ENCODE data around the gene REC8. TPM values are rescaled to one million over a fixed set of nuclear protein-coding genes. Genes with fewer than 3 reads are reported as not detected.
A peak's percentile ranks its signal among the peaks of the same experiment; 100 is the strongest.

The REC8 gene
- total and polyA plus RNA-seq, 2 of the 13 experiments (the other 11 are each of a cell fraction or from before 2014, with no cell fraction given): 3.4 to 14.7 TPM

- TF ChIP-seq ARID5B (CRISPR knock-in tag; IDR thresholded peaks at IDR 0.05) (peak; percentile 61), ZNF556 (CRISPR knock-in tag; IDR thresholded peaks at IDR 0.05; ENCODE audit: borderline replicate concordance) (peak; percentile 71), NFIC (IDR thresholded peaks at IDR 0.05; ENCODE audit: low read length) (no peak), SALL1 (CRISPR knock-in tag; IDR thresholded peaks at IDR 0.05) (no peak), MAX (IDR thresholded peaks at IDR 0.05) (no peak), ZNF292 (CRISPR knock-in tag; IDR thresholded peaks at IDR 0.05; ENCODE audit: borderline replicate concordance, low read depth) (peak; percentile 80), MZF1 (CRISPR knock-in tag; IDR thresholded peaks at IDR 0.05; ENCODE audit: borderline replicate concordance) (peak; percentile 97), SCMH1 (CRISPR knock-in tag; IDR thresholded peaks at IDR 0.05; ENCODE audit: borderline replicate concordance) (no peak), ASH2L (IDR thresholded peaks at IDR 0.05; ENCODE audit: insufficient read length, low read depth, low read length) (peak; percentile 95), PHB2 (IDR thresholded peaks at IDR 0.05; ENCODE audit: partially characterized antibody) (no peak), ZNF121 (CRISPR knock-in tag; IDR thresholded peaks at IDR 0.05) (no peak), ZNF672 (CRISPR knock-in tag; IDR thresholded peaks at IDR 0.05) (no peak), ZNF160 (CRISPR knock-in tag; IDR thresholded peaks at IDR 0.05) (peak; percentile 92), MLLT10 (CRISPR knock-in tag; IDR thresholded peaks at IDR 0.05) (peak; percentile 64; the same call in 1 of the 2 replicates), SRSF9 (IDR thresholded peaks at IDR 0.05; ENCODE audit: borderline replicate concordance, insufficient read depth, low read depth, low read length, poor library complexity, severe bottlenecking) (no peak), ZBTB20 (CRISPR knock-in tag; IDR thresholded peaks at IDR 0.05; ENCODE audit: borderline replicate concordance, low read depth) (peak; percentile 93; the same call in 1 of the 2 replicates), MTA1 (CRISPR knock-in tag; IDR thresholded peaks at IDR 0.05; ENCODE audit: borderline replicate concordance) (peak; percentile 98), ZNF18 (CRISPR knock-in tag; IDR thresholded peaks at IDR 0.05; ENCODE audit: insufficient replicate concordance) (no peak), NCOR1 (IDR thresholded peaks at IDR 0.05; ENCODE audit: borderline replicate concordance, low read length) (peak; percentile 62; the same call in 1 of the 2 replicates), ZSCAN22 (CRISPR knock-in tag; IDR thresholded peaks at IDR 0.05) (peak; percentile 89), ZNF652 (CRISPR knock-in tag; IDR thresholded peaks at IDR 0.05; ENCODE audit: borderline replicate concordance, low read depth) (no peak; the same call in 1 of the 2 replicates), SMAD3 (CRISPR knock-in tag; IDR thresholded peaks at IDR 0.05) (no peak; the same call in 1 of the 2 replicates), ZSCAN5A (CRISPR knock-in tag; IDR thresholded peaks at IDR 0.05; ENCODE audit: borderline replicate concordance) (peak; percentile 74)
These were observed 30.6 kb upstream of the REC8 start, which contains the start of gene EMC9 (continued) for GRCh38 chr14:24141097-24141880.

All from HepG2 (cell line).